RWPE1 (cell line): ENCODE data around the gene TANC1.

ENCODE experiments used
- CTCF ChIA-PET: fragments of 350-600 bp; sonication (Branson Sonifier 250); formaldehyde crosslinking; extraction: SDS; loops from one replicate; lab custom pipeline; 2021; lab: Yijun Ruan, JAX
- POLR2A ChIA-PET: fragments of 400-600 bp; formaldehyde crosslinking; extraction: SDS; loops from one replicate; lab custom pipeline; 2020; ENCODE audit warnings: antibody characterized with exemption; ENCODE audit not compliant: low non-redundant PET; lab: Yijun Ruan, JAX
- DNase-seq: peaks from one replicate; pipeline ENCODE4 v3.0.0; 2012; ENCODE audit warnings: low spot score
- H3K27ac ChIP-seq: fragments of 450-650 bp; 2 replicates; pipeline ENCODE4 v1.5.1; 2017
- CTCF ChIP-seq: fragments of 450-650 bp; conservative IDR thresholded peaks from 2 replicates; pipeline ENCODE4 v1.5.1; 2017; ENCODE audit warnings: low read depth, mild to moderate bottlenecking

The TANC1 gene

GRCh38 chr2:158936978-158937377 is 31.5 kb upstream of the TANC1 start:
- CTCF ChIA-PET, result no interaction called here
- H3K27ac ChIP-seq, result no peak overlapping the region
- POLR2A ChIA-PET, result no interaction called here
- TF ChIP-seq CTCF, result no peak
- peak; percentile 73 for DNase-seq

DNA sequence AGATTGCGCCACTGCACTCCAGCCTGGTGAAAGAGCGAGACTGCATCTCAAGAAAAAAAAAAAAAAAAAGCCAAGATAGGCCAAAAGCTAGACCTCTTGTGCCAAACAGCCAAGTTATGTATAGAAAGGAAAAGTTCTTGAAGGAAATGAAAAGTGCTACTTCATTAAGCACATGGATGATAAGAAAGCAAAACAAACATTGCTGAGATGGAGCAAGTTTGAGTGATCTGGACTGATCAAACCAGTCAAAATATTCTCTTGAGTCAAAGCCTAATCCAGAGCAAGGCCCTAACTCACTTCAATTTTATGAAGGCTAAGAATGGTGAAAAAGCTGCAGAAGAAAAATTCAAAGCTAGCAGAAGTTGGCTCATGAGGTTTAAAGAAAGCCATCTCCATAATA is 28.1 kb upstream of the TANC1 start:
- CTCF ChIA-PET, result no interaction called here

GRCh38 chr2:158943973-158944372 is 24.5 kb upstream of the TANC1 start:
- H3K27ac ChIP-seq, result no peak overlapping the region
- ChIA-PET POLR2A (no interaction called here), CTCF (interaction anchor here (0.7 kb wide), 1 partner anchor 1153 kb away, joined by 4 read pairs; no protein-coding TSS in a partner anchor)
- TF ChIP-seq CTCF, result no peak
- DNase-seq, result no peak

More for the DNA sequence above, 28.1 kb upstream of the TANC1 start:
- no peak overlapping the region for H3K27ac ChIP-seq
- TF ChIP-seq CTCF, result no peak
- DNase-seq, result no peak
- POLR2A ChIA-PET, result no interaction called here

DNA sequence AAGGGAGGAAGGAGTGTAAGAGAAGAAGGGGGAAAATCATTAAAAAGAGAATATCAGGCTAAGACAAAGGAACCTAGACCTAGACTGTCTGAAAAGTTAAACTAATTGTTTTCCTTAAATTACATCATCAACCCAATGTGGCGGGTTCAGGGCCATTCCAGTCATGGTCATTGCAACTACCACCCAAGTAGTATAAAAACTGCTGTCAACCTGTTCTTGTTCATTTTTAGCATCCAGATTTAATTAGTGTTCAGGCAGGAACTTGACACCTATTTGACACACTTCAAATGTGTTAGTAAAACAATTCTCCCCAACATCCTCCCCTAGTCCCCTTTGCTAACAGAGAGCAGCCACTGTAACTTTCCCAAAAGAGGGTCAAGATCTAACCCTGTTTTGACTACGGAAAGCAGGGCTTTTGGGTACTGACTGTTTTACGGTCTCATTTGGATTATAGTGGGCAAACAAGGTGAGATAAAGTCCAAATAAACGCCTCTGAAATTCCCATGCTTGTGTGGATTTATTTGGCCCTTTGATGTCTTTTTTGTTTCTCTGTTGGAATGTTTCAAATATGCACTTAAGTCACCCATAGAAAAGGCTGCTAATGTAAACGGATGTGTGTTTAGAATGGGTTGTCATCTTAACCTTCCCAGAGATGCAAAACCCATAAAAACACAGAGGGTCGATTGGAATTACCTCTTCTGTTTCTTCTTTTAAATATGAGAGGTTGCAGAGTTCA is 19.3 kb upstream of the TANC1 start:
- ChIA-PET POLR2A (no interaction called here), CTCF (no interaction called here)
- no peak overlapping the region for H3K27ac ChIP-seq
- TF ChIP-seq CTCF, result no peak
- no peak for DNase-seq

DNA sequence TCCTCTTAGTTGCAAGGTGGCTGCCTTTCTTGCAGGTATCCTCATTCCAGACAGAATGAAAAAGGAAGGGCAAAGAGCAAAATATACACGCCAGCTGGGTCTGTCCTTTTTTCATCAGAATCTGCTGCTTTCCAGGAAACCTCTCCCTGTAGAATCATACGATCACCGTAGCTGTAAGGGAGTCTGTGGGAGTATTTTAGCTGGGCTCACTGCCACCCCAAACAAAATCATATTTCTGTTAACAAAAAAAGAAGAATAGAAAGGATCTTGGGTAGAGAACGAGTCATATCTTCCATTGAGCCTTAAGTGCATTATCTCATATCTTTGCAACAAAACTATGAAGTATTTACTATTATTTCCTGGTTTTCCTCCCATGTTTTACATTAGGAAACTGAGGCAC is 15.0 kb upstream of the TANC1 start:
- peak overlapping the region; percentile 40; the same call in 1 of the 2 replicates for H3K27ac ChIP-seq
- TF ChIP-seq CTCF, result no peak
- ChIA-PET CTCF (no interaction called here), POLR2A (interaction anchor here (0.6 kb wide), 1 partner anchor 88 kb away, joined by 3 read pairs; no protein-coding TSS in a partner anchor)
- no peak for DNase-seq

DNA sequence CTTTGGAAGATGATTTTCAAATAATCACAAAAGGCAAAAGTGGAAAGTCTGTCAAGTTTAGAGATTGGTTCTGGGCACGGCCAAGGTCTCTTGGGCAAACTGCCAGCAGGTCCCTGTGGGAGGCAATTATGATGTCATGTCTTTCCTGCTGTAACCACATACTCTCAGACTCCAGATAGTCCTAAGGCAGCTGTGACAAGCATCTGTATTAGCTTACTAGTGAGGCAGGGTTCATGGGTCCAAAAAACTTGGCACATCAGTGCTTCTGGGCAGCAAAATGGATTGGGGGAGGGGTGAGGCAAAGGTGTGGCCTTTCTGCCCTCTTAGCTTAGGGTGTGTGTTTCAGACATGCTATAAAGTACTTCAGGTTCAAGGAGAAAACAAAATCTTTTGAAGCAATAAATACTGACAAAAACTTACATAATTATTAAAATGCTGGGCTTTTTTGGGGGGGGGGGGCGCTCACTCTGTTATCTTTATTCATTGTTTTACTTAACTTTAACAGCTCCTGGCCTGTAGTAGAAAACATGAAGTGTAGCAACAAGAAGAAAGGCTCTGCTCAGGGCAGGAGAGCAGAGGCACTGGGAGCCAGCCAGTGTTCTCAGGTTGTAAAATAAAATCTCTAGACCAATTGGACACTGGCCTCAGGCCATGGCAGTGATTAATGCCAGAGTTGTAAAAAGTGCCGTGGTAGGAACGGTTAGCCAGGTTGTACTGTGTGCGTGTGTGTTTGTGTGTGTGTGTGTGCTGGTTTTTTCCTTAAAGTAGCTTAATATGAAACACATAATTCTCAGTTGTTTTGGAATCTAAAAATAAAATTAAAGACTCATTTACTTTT is 14.3 kb upstream of the TANC1 start:
- H3K27ac ChIP-seq, result peak overlapping the region; percentile 84
- POLR2A ChIA-PET, result interaction anchor here (0.6 kb wide), 1 partner anchor 88 kb away, joined by 3 read pairs; no protein-coding TSS in a partner anchor
- no peak for TF ChIP-seq CTCF
- peak; percentile 55 for DNase-seq
- CTCF ChIA-PET, result no interaction called here
